ENCODE results near the gene PRR19.

- TF ChIP-seq REST (IDR thresholded peaks at IDR 0.05; ENCODE audit: low read depth) = no peak
- no peak for TF ChIP-seq TCF12 (IDR thresholded peaks at IDR 0.05; ENCODE audit: low read depth)
- TF ChIP-seq TAF1 (IDR thresholded peaks at IDR 0.05; ENCODE audit: low read depth) = no peak
- TF ChIP-seq RAD21 (IDR thresholded peaks at IDR 0.05; ENCODE audit: low read depth) = no peak
- no peak for TF ChIP-seq ZBTB7A (IDR thresholded peaks at IDR 0.05; ENCODE audit: low read depth)
Observed at GRCh38 chr19:42306646-42307045, 4.7 kb downstream of the PRR19 start.
